HL-60/S4 (cell line): Measurements from ENCODE around the gene DAAM1.

Experiments
- in situ Hi-C: fragments of 300-500 bp; cut with MboI; formaldehyde crosslinking; loops from 2 replicates; pipeline ENCODE4 v1.14.3; 2022; ENCODE audit warnings: low sequenced_read_pairs

DAAM1 gene

DNA sequence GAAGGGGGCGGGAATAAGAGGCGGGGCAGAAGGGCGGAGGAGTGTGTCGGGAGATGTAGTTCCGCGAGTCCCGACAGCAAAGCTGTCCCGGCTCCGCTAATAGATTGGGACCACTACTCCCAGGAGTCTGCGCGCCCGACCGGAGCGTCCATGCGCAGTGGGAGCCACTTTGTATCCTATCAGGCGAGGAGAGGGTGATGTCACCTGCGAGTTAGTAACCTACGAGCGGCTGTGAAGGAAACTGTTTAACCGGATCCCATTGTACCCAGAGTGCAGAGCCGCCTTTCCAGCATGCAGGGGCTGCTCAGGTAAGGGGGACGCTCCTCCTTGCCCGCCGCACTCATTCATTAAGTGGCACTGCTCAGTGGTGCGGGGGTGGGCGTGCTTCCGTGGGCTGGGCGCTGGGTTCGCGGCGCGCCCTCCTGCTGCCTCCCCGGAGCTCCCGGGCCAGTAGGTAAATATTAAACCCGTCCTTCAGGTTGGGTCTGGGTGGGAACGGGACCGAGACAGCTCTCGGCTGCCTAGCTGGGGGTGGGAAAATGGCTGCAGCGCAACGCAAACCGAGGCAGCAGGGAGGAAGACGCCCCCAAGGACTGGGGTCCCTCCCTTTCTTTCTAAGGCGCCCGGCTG, at the start of gene DAAM1:
DAAM1 (plus strand) TSS at position 207 of the 630 bp plus-strand sequence. CDS start 74,811 bp downstream, outside the sequence.
- in situ Hi-C loops = no loop called here

DNA sequence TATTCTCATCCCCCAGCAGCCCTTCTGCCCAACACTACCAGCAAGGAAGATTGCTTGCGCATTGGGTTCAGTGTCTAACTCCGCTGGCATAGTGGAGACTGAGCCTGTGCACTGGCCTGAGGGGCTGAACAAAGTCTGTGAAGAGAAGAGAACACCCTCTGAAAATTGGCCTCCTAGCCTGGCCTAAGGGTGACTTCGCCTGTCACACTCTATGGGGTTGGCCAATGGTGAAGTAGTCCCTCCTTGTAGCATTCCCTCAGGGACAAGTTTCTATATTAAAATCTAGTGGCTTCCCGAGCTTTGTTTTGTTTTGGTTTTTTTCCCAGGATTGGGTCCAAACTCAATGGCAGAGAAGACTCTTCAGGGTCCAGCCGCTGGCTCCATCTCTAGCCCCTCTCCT, 49.1 kb upstream of the DAAM1 start:
- in situ Hi-C loops = no loop called here

DNA sequence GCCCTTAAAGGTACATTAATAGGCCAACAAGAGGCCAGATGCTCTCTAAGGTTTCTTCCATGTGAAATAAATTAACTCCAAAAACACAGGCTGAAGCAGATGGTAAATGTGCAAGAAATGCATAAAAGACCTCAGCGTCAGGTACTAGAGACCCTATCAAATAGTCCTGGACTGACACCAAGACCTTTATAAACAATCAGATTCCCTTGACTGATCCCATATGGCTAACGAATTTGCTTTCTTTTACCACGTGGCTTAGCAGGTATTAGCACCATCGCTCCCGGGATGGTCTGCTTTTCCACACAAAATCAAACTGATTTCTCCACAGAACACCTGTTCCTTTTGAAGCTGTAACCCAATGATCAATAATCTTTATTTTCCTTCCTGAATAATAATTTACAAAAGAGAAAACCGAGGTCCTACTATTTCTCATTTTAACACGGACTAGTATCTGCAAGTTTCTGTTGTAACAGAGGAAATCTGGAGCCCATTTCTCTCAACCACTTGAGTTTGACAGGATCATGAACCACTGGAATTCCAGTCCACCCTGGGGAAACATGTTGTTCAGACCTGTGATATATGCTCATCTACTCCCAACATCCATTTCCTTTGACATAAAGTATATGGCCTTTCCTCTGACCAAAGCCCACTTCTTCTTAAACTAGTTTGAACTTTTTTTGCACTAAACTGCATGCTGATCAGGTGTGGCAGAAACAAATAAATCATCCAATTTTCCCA, 48.2 kb upstream of the DAAM1 start:
- in situ Hi-C loops = no loop called here

- in situ Hi-C loops = no loop called here
Observed at GRCh38 chr14:59146484-59146883, 42.0 kb upstream of the DAAM1 start.

DNA sequence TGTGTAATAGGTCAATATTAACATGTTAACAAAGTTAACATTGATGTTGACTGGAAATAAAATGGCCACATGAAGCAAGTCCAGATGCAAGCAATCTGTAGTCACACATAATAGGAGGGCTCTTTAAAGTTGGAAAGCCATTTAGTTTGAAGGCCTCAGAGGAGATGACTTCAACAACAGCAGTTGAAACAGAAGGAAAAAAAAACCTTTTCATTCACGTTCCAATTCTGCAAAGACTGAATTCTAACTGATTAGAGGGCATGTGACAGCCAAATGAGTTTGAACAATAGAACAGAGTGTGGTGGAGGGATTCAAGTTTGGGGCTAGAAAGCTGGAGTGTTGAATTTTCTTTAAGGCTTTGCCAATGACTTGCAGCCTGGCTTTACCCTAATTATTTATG, 41.5 kb upstream of the DAAM1 start:
- in situ Hi-C loops = no loop called here

GRCh38 chr14:59148334-59148900, 40.0 kb upstream of the DAAM1 start:
- in situ Hi-C loops = no loop called here

DNA sequence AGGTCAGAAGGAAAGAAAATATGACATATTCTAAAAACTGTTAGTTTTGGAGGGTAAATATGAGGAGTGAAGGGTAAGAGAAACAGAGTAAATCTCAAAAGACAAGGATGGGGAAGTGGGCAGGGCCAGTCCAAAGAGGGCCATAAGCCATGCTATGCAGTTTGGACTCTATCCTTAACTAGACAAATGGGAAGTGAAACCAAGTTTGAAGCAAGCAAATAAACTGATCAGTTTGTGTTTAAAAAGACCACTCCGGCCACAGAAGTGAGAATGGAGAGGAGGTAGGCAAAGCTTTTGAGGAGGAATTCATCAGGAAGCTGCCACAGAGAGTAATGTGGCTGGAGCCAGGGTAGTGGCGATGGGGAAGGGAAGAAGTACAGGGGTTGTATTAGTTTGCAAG, 37.5 kb upstream of the DAAM1 start:
- in situ Hi-C loops = no loop called here

GRCh38 chr14:59154373-59154772, 34.1 kb upstream of the DAAM1 start:
- in situ Hi-C loops = no loop called here

DNA sequence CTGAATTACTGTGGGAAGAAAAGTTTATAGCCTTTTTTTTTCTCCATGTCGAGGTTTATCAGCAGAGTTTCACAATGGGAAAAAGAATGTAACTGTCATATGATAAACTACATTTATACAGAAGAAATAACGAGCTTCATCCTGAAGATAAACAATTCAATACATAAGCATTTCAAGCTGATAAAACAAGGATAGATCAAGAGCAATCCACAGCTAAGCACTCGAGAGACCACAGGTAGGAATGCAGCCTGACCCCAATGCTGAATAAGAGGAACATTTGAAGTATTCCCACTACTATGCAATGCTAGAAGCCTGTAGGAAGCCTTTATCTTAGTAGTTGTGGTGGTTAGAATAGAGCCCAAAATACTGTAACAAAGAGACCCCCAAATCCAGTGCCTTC, 32.6 kb upstream of the DAAM1 start:
- in situ Hi-C loops = no loop called here

DNA sequence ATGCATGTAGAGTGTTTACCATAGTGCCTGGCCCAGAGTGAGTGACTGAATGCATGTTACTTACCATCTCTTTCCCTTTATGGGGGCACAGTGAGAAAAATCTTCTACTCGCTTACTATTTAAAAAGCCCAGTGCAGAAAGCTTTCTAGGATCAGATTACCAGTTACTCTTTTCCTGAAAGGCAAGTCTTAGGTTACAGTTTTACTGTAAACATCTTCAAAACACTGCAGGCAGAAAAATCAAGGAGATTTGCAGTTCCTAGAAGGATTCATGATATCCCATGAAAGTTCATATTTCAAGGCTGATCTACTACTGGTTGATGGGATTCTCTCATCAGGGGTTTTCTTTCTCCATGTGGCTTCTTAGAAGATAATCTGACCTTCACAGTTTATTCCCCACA, 29.3 kb upstream of the DAAM1 start:
- in situ Hi-C loops = no loop called here

GRCh38 chr14:59160506-59160905, 28.0 kb upstream of the DAAM1 start:
- in situ Hi-C loops = no loop called here

GRCh38 chr14:59161561-59162175, 26.8 kb upstream of the DAAM1 start:
- in situ Hi-C loops = no loop called here

DNA sequence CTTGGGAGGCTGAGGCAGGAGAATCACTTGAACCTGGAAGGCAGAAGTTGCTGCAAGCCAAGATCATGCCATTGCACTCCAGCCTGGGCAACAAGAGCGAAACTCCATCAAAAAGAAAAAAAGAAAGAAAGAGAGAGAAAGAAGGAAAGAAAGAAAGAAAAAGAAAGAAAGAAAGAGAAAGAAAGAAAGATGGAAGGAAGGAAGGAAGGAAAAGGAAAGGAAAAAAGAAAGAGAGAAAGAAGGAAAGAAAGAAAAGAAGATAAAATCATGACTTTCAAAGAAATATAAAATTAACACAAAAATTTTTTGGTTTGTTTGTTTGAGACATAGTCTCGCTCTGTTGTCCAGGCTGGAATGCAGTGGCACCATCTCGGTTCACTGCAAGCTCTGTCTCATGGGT, 22.2 kb upstream of the DAAM1 start:
- in situ Hi-C loops = no loop called here

DNA sequence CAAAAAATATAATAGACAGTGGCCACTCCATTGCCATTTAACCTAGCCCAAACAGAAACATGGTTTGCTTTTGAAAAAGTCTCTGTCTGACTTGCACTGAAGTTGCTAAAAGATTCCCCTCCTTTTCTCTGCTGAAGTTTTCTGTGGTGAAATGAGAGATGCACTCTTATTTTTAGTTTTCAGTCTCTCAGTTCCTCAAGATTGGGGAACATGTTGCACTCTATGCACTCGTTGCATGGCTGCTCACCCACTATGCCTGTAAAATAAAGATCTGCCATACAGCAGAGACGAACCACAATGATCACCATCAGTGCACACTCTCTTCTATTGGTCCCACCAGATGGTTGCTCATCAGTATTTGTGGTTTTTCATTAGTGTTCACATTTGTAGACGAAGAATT, 13.1 kb upstream of the DAAM1 start:
- in situ Hi-C loops = no loop called here

- in situ Hi-C loops = no loop called here
Observed at GRCh38 chr14:59176765-59177164, 11.7 kb upstream of the DAAM1 start.

GRCh38 chr14:59177262-59177661, 11.2 kb upstream of the DAAM1 start:
- in situ Hi-C loops = no loop called here

DNA sequence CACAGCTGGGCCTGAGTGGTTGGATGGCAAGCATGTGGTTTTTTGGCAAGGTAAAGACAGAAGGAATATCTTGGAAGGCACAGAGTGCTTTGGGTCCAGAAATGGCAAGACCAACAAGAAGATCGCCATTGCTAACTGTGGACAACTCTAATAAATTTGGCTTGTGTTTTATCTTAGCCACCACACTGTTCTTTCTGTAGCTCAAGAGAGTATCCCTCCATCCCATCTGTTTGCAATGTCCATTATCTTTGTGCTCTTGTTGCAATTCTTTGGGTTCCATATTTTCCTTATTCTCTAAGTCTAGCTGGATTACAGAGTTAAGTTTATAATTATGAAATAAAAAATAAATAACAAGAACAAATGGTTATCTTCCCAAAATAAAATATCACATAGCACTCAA, 6.7 kb upstream of the DAAM1 start:
- in situ Hi-C loops = no loop called here

DNA sequence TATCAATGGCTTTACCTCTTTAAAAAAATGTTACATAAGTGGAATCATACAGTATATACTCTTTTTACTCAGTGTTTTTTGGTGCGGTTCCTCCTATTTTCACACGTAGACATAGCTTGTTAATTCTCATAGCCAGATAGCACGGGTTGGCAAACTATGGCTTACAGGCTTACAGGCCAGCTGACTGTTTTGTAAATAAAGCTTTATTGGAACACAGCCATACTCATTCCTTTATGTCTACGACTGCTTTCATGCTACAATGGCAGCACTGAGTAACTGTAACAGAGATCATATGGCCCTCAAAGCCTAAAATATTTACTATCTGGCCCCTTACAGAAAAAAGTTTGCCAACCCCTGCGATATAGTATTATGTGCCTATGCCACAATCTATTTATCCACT, 5.8 kb upstream of the DAAM1 start:
- in situ Hi-C loops = no loop called here

- in situ Hi-C loops = no loop called here
Observed at GRCh38 chr14:59183150-59183549, 5.3 kb upstream of the DAAM1 start.

GRCh38 chr14:59184396-59184795, 4.1 kb upstream of the DAAM1 start:
- in situ Hi-C loops = no loop called here

GRCh38 chr14:59185676-59186075, 2.8 kb upstream of the DAAM1 start:
- in situ Hi-C loops = no loop called here

DNA sequence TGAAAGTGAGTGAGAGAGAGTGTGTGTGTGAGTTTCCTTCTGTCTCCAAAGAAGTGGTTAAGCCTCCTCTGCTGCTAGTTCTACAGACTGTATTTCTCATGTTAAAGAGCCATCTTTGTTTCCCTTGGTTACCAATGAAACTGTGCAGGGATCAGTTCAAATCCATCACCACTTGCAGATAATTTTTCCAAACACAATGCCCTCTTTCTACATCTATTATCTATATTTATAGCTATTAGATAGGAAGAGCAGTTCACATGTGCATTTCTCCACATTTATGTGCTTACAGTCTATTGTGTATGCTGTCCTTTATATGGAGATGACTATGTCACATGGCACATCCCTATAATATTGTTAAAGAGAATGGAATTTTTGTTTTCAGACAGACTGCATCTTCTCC, 2.2 kb upstream of the DAAM1 start:
- in situ Hi-C loops = no loop called here
